H1 (cell line): ENCODE results near the gene CDC26.

ENCODE experiments used
- ASH2L ChIP-seq: fragments of 200-600, 300-600 bp; sonication (generic); IDR thresholded peaks from one replicate; pipeline ENCODE4 v1.7.1; 2017; ENCODE audit warnings: low read length
- ATF2 ChIP-seq: IDR thresholded peaks from 2 replicates; pipeline ENCODE4 v1.6.1; 2012; ENCODE audit warnings: low read length, inconsistent platforms
- BRCA1 ChIP-seq: IDR thresholded peaks from 2 replicates; pipeline ENCODE4 v1.6.1; 2012; ENCODE audit warnings: low read depth, low read length, improper control_type of control experiment
- CEBPB ChIP-seq: IDR thresholded peaks from 2 replicates; pipeline ENCODE4 v1.6.1; 2012; ENCODE audit warnings: low read depth, low read length
- CHD2 ChIP-seq: IDR thresholded peaks from 2 replicates; pipeline ENCODE4 v1.6.1; 2012; ENCODE audit warnings: low read length, improper control_type of control experiment
- CTCF ChIP-seq, 3 experiments: IDR thresholded peaks; 1 replicate in 2 of 3; 2 replicates in 1 of 3; pipeline versions ENCODE4 v1.5.1 to v1.6.1; 2011; ENCODE audit warnings: low read length in 3 of 3, mild to moderate bottlenecking in 3 of 3, inconsistent platforms in 2 of 3, low read depth in 1 of 3, moderate library complexity in 1 of 3; ENCODE audit not compliant: insufficient read depth in 1 of 3; ENCODE audit errors: control extremely low read depth in 1 of 3
- EGR1 ChIP-seq: IDR thresholded peaks from 2 replicates; pipeline ENCODE4 v1.6.1; 2011; ENCODE audit warnings: low read depth, low read length, borderline replicate concordance
- EZH2 ChIP-seq: fragments of 200-600 bp; sonication (generic); IDR thresholded peaks from 2 replicates; pipeline ENCODE4 v1.7.1; 2012; ENCODE audit warnings: low read depth, mild to moderate bottlenecking, moderate library complexity, low read length, inconsistent platforms; ENCODE audit not compliant: severe bottlenecking
- POLR2A ChIP-seq, 2 experiments: IDR thresholded peaks; 1 replicate in 1 of 2; 2 replicates in 1 of 2; pipeline ENCODE4 v1.6.1; 2011; ENCODE audit warnings: low read depth in 2 of 2, low read length in 2 of 2, mild to moderate bottlenecking in 2 of 2; ENCODE audit errors: control extremely low read depth in 1 of 2
- POLR2AphosphoS5 ChIP-seq: IDR thresholded peaks from 2 replicates; pipeline ENCODE4 v1.6.1; 2011; ENCODE audit warnings: low read depth, low read length
- SIN3A ChIP-seq, 2 experiments: IDR thresholded peaks in 1 of 2; conservative IDR thresholded peaks in 1 of 2; 2 replicates each; pipeline ENCODE4 v1.6.1; 2011 to 2012; ENCODE audit warnings: low read length in 2 of 2, improper control_type of control experiment in 1 of 2, low read depth in 1 of 2, mild to moderate bottlenecking in 1 of 2
- TBP ChIP-seq: IDR thresholded peaks from 2 replicates; pipeline ENCODE4 v1.6.1; 2011; ENCODE audit warnings: low read depth, low read length, improper control_type of control experiment
- YY1 ChIP-seq: IDR thresholded peaks from 2 replicates; pipeline ENCODE4 v1.6.1; 2011; ENCODE audit warnings: low read depth, mild to moderate bottlenecking, low read length

- no peak for TF ChIP-seq CTCF (IDR thresholded peaks at IDR 0.05; ENCODE audit: control extremely low read depth in 1 of 3, insufficient read depth in 1 of 3, low read depth in 1 of 3, low read length in 3 of 3)
- no peak for TF ChIP-seq POLR2A (IDR thresholded peaks at IDR 0.05; ENCODE audit: control extremely low read depth in 1 of 2, low read depth in 2 of 2, low read length in 2 of 2)
- TF ChIP-seq EZH2 = no peak
- TF ChIP-seq ASH2L = no peak
- TF ChIP-seq YY1 = no peak
- no peak for TF ChIP-seq BRCA1
- TF ChIP-seq TBP = no peak
- no peak for TF ChIP-seq SIN3A (conservative IDR thresholded peaks at IDR 0.05 in 1 of 2, IDR thresholded peaks at IDR 0.05 in 1 of 2; ENCODE audit: low read depth in 1 of 2, low read length in 2 of 2)
- TF ChIP-seq POLR2AphosphoS5 = no peak
- TF ChIP-seq CEBPB = no peak
- TF ChIP-seq EGR1 = no peak
- no peak for TF ChIP-seq CHD2
- no peak for TF ChIP-seq ATF2
These were observed 27.7 kb downstream of the CDC26 start for GRCh38 chr9:113247640-113248039.
